ENCODE measurements around the gene DSG3. TPM values are rescaled to one million over a fixed set of nuclear protein-coding genes. Genes with fewer than 3 reads are reported as not detected.
A peak's percentile ranks its signal among the peaks of the same experiment; 100 is the strongest.

Gene DSG3
- total and polyA plus RNA-seq, 2 of the 13 experiments (the other 11 are each of a cell fraction or from before 2014, with no cell fraction given) = not detected

DNA sequence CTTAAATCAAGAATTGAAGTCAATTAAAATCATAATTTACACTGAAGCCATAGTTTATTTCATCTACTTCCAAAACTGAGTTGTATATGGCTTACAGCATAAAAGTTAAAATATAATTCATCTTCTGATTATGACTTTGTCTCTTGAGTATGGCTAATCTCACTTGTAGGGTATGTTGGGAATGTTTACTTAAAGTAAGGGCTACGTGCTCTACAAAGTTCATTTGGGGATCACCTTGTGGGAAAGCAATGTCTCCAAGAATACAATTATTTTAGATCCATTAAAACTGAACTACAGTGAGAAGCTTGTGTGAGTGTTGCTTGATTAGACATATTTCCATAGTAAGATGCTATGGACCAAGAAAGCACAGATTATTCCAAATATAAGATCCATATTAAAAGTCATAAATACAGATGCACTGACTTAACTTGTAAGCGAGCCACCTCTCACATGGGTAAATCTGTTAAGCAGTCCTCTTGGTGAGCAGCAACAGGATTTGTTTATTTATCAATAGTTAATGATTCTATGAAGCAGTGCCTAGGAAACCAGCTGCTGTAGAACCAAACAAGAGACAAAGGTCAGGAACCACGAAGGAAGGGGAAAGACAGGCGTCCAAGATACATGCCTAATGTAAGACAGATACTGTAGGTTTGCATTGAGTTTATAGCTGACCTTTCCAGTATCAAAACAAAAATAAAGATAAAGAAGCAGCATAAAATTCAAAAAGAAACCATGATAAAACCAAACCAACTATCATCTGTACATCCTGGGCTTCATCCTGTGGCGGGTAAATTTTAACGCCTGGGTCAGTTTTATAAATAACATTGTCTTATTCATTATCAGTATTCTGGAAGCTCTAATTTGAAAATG is 46.1 kb upstream of the DSG3 start (continued):
- TF ChIP-seq, protein P1, sequence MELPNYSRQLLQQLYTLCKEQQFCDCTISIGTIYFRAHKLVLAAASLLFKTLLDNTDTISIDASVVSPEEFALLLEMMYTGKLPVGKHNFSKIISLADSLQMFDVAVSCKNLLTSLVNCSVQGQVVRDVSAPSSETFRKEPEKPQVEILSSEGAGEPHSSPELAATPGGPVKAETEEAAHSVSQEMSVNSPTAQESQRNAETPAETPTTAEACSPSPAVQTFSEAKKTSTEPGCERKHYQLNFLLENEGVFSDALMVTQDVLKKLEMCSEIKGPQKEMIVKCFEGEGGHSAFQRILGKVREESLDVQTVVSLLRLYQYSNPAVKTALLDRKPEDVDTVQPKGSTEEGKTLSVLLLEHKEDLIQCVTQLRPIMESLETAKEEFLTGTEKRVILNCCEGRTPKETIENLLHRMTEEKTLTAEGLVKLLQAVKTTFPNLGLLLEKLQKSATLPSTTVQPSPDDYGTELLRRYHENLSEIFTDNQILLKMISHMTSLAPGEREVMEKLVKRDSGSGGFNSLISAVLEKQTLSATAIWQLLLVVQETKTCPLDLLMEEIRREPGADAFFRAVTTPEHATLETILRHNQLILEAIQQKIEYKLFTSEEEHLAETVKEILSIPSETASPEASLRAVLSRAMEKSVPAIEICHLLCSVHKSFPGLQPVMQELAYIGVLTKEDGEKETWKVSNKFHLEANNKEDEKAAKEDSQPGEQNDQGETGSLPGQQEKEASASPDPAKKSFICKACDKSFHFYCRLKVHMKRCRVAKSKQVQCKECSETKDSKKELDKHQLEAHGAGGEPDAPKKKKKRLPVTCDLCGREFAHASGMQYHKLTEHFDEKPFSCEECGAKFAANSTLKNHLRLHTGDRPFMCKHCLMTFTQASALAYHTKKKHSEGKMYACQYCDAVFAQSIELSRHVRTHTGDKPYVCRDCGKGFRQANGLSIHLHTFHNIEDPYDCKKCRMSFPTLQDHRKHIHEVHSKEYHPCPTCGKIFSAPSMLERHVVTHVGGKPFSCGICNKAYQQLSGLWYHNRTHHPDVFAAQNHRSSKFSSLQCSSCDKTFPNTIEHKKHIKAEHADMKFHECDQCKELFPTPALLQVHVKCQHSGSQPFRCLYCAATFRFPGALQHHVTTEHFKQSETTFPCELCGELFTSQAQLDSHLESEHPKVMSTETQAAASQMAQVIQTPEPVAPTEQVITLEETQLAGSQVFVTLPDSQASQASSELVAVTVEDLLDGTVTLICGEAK (IDR thresholded peaks at IDR 0.05) = no peak
- TF ChIP-seq, protein P1 (CRISPR knock-in tag; IDR thresholded peaks at IDR 0.05) = no peak; the same call in 1 of the 2 replicates
- TF ChIP-seq ZBTB20 (CRISPR knock-in tag; IDR thresholded peaks at IDR 0.05; ENCODE audit: borderline replicate concordance, low read depth) (no peak), EHMT2 (IDR thresholded peaks at IDR 0.05; ENCODE audit: borderline replicate concordance, low read depth, low read length) (peak; percentile 49; the same call in 1 of the 2 replicates), FOXC1 (CRISPR knock-in tag; IDR thresholded peaks at IDR 0.05; ENCODE audit: borderline replicate concordance) (no peak), PHF21A (CRISPR knock-in tag; IDR thresholded peaks at IDR 0.05) (no peak), FOXA1 (IDR thresholded peaks at IDR 0.05) (no peak), FOXA1 (CRISPR knock-in tag; IDR thresholded peaks at IDR 0.05) (no peak), ZFP62 (CRISPR knock-in tag; IDR thresholded peaks at IDR 0.05) (no peak), HNRNPK (IDR thresholded peaks at IDR 0.05; ENCODE audit: low read depth, low read length, poor library complexity, severe bottlenecking) (no peak), ZNF619 (CRISPR knock-in tag; IDR thresholded peaks at IDR 0.05) (no peak), ZNF713 (CRISPR knock-in tag; IDR thresholded peaks at IDR 0.05) (no peak), SRF (IDR thresholded peaks at IDR 0.05; ENCODE audit: low read depth, low read length) (no peak), ZNF530 (CRISPR knock-in tag; IDR thresholded peaks at IDR 0.05; ENCODE audit: low read depth) (no peak)
- TF ChIP-seq, protein P2, sequence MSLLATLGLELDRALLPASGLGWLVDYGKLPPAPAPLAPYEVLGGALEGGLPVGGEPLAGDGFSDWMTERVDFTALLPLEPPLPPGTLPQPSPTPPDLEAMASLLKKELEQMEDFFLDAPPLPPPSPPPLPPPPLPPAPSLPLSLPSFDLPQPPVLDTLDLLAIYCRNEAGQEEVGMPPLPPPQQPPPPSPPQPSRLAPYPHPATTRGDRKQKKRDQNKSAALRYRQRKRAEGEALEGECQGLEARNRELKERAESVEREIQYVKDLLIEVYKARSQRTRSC (CRISPR knock-in tag; IDR thresholded peaks at IDR 0.05; ENCODE audit: low read depth) = no peak
- TF ChIP-seq, protein P3, sequence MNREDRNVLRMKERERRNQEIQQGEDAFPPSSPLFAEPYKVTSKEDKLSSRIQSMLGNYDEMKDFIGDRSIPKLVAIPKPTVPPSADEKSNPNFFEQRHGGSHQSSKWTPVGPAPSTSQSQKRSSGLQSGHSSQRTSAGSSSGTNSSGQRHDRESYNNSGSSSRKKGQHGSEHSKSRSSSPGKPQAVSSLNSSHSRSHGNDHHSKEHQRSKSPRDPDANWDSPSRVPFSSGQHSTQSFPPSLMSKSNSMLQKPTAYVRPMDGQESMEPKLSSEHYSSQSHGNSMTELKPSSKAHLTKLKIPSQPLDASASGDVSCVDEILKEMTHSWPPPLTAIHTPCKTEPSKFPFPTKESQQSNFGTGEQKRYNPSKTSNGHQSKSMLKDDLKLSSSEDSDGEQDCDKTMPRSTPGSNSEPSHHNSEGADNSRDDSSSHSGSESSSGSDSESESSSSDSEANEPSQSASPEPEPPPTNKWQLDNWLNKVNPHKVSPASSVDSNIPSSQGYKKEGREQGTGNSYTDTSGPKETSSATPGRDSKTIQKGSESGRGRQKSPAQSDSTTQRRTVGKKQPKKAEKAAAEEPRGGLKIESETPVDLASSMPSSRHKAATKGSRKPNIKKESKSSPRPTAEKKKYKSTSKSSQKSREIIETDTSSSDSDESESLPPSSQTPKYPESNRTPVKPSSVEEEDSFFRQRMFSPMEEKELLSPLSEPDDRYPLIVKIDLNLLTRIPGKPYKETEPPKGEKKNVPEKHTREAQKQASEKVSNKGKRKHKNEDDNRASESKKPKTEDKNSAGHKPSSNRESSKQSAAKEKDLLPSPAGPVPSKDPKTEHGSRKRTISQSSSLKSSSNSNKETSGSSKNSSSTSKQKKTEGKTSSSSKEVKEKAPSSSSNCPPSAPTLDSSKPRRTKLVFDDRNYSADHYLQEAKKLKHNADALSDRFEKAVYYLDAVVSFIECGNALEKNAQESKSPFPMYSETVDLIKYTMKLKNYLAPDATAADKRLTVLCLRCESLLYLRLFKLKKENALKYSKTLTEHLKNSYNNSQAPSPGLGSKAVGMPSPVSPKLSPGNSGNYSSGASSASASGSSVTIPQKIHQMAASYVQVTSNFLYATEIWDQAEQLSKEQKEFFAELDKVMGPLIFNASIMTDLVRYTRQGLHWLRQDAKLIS (CRISPR knock-in tag; IDR thresholded peaks at IDR 0.05) = no peak
